Subcutaneous abdominal adipose tissue (tissue), 5 donors: ENCODE measurements around the gene PLEKHA5.
"Not testable (repeated sequence)": the region's sequence is repeated elsewhere in the genome, so short reads cannot be mapped to it uniquely, and the experiment has no call there.

Experiments used
- H3K27ac ChIP-seq: one replicate; pipeline ENCODE4 v1.7.0; 2013; ENCODE audit warnings: low read depth, mild to moderate bottlenecking, inconsistent platforms, low read length, moderate library complexity
- H3K27me3 ChIP-seq, 5 donors: one replicate each; pipeline ENCODE4 v1.7.0; 2013; ENCODE audit warnings: low read length in 5 of 5, inconsistent platforms in 1 of 5; ENCODE audit not compliant: control insufficient read depth in 5 of 5, insufficient read depth in 4 of 5
- H3K36me3 ChIP-seq, 5 donors: one replicate each; pipeline ENCODE4 v1.7.0; 2013; ENCODE audit warnings: low read length in 5 of 5; ENCODE audit not compliant: control insufficient read depth in 5 of 5, insufficient read depth in 5 of 5
- H3K4me1 ChIP-seq, 5 donors: one replicate each; pipeline ENCODE4 v1.7.0; 2013; ENCODE audit warnings: low read length in 5 of 5, mild to moderate bottlenecking in 3 of 5, moderate library complexity in 1 of 5; ENCODE audit not compliant: control insufficient read depth in 5 of 5, insufficient read depth in 5 of 5
- H3K4me3 ChIP-seq, 5 donors: one replicate each; pipeline ENCODE4 v1.7.0; 2013; ENCODE audit warnings: low read length in 5 of 5, low read depth in 1 of 5
- H3K9ac ChIP-seq, 5 donors: one replicate each; pipeline ENCODE4 v1.7.0; 2013; ENCODE audit warnings: low read length in 5 of 5, mild to moderate bottlenecking in 4 of 5, moderate library complexity in 3 of 5
- H3K9me3 ChIP-seq, 5 donors: one replicate each; pipeline ENCODE4 v1.7.0; 2013; ENCODE audit warnings: low read length in 5 of 5; ENCODE audit not compliant: control insufficient read depth in 5 of 5
- donor health status: healthy.
- donor health status: healthy.
- donor health status: healthy.
- donor health status: healthy.
- donor health status: healthy.

Gene PLEKHA5

DNA sequence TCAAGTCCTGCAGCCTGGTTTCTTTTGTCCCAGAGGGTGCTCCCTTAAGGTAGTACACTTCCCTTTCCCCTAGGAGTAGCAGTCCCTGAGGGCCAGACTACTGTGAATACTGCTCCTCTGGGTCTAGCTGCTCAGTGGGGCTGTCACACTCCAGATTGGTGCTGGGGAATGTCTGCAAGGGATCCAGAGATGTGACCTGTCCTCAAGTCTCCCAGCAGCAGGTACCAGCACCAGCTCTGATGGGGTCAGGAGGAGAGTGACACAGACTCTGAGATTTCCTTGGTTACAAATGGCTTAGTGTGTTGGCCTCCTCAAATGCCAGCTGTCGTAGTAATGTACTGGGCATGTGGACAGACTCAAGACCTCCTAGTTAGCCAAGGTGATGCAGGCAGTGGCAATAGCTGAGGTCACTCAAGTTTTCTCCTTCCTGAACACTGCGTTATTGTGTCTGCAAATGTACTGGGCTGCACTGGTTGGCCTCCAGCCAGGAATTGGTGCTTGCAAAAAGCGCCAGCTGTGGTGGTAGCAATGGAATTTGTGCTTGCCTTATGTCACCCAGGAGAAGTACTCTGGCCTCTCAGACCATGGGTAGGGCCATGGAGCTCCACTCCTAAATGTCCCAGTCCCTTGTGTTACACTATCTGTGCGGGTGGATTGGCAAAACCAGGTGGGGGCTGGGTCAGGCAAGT is 273.4 kb downstream of the PLEKHA5 start:
- peaks cover 0 to 9% (median 8%) of the 10 kb centered on the region in 5 donors for H3K4me1 ChIP-seq
- H3K9ac ChIP-seq: peak overlapping the region in 1 of 5 donors; percentile 17
- H3K27me3 ChIP-seq: no peaks in the 10 kb centered on the region
- H3K36me3 ChIP-seq: no peaks in the 10 kb centered on the region
- no peak overlapping the region for H3K4me3 ChIP-seq
- H3K27ac ChIP-seq: no peak overlapping the region
- no peaks in the 10 kb centered on the region for H3K9me3 ChIP-seq

DNA sequence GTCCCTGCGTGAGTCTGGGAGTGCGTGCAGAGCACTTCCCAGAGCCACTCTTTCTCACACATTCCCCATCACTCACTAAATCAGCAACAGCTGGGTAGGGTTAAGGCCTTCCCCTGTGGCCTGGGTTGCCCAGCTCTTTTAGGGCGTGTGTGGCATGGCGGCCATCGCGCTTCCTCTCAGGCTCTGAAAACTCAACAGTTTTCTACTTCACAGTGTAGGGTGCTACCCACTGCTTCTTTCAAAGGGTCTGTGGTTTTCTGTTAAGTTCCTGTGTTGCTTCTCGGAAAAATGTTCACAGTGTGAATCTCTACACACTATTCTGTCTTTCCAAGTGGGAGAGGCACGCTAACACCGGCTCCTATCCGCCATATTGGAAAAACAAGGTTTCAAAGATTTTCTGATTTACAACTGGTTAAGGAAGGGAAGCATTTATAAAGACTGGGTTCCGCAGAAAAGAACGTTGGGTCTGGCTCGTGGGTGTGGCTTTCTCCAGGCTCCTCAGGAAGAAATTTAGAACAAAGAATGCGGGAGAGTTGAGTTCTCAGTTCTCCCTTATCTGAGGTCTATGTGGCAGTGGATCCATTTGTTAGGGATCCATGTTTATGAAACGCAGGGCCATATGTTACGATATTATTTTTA is 274.8 kb downstream of the PLEKHA5 start:
- no peak overlapping the region for H3K9ac ChIP-seq
- H3K4me3 ChIP-seq: no peak overlapping the region
- H3K9me3 ChIP-seq: no peaks in the 10 kb centered on the region
- no peaks in the 10 kb centered on the region for H3K36me3 ChIP-seq
- H3K4me1 ChIP-seq: peaks cover 0 to 15% (median 8%) of the 10 kb centered on the region in 5 donors
- H3K27ac ChIP-seq: no peak overlapping the region
- H3K27me3 ChIP-seq: no peaks in the 10 kb centered on the region

DNA sequence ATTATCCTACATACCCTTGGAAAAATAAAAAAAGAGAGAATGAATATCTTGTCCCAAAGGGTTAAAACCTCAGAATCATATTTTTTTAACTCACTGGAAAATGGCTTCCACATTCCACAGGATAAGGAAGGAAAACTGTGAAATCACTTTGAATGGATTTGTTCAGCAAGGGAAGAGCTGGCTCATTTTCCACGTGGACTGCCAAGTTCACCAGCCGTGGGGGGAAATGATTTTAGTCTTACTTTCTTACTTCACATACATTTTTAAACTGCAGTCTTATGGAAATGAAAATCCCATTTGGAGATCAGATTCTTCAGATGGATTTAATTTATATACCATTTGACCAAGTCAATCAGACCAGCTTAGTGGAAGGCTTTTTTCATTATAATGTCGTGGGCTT is 279.8 kb downstream of the PLEKHA5 start:
- H3K27me3 ChIP-seq: no peaks in the 10 kb centered on the region

DNA sequence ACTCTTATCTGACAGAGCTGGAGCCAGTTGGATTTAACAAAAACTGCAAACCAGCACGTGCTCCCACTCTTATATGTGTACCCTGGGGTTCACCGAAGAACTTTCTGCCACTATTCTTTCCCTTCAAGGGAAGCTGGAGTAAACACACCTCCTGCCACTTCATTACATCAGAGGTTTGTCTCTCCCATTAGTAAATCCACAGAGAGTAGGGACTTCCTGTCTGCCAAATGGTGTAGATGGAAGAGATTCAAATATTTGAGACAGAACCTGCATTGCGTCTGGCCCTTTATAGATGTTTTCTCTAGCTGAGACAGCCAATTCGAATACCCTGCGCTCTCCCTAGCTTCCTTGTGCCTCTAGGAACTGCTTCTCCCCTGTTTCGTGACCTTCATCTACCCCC is 280.7 kb downstream of the PLEKHA5 start:
- H3K9me3 ChIP-seq: no peaks in the 10 kb centered on the region
- H3K4me1 ChIP-seq: peaks cover 0 to 31% (median 15%) of the 10 kb centered on the region in 5 donors
- no peak overlapping the region for H3K4me3 ChIP-seq
- H3K36me3 ChIP-seq: no peaks in the 10 kb centered on the region
- no peak overlapping the region for H3K9ac ChIP-seq
- H3K27me3 ChIP-seq: no peaks in the 10 kb centered on the region
- no peak overlapping the region for H3K27ac ChIP-seq

More for the DNA sequence above, 279.8 kb downstream of the PLEKHA5 start:
- H3K4me3 ChIP-seq: no peak overlapping the region
- peaks cover 0 to 31% (median 15%) of the 10 kb centered on the region in 5 donors for H3K4me1 ChIP-seq
- H3K9ac ChIP-seq: no peak overlapping the region
- no peak overlapping the region for H3K27ac ChIP-seq
- no peaks in the 10 kb centered on the region for H3K9me3 ChIP-seq
- no peaks in the 10 kb centered on the region for H3K36me3 ChIP-seq

DNA sequence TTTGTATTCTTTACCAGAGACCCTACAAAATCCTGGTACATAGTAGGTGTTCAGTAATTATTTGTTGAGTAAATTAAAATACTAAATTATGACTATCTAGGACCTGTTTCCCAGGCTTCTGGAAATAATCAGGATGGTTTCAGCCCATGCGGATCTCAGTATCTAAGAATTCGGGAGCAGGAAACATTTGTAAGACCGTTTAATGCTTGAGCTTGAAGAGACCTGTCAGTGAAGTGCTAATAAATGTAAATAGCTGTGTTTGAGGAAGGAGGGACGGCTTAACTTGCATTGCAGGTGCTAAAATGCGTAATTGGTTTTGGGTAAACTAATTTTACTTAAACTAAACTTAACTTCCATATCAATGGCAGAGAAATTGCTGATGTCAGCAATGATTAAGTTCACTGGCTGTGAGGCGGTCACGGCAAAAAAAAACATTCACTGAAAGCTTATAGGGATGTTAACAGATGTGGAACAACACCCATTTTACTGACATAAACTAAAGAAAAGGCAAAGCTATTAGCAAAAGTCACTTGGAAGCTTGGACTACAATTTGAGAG is 281.2 kb downstream of the PLEKHA5 start:
- H3K36me3 ChIP-seq: no peaks in the 10 kb centered on the region
- H3K27me3 ChIP-seq: no peaks in the 10 kb centered on the region
- H3K4me3 ChIP-seq: no peak overlapping the region
- H3K9ac ChIP-seq: no peak overlapping the region
- no peaks in the 10 kb centered on the region for H3K9me3 ChIP-seq
- peaks cover 0 to 31% (median 15%) of the 10 kb centered on the region in 5 donors for H3K4me1 ChIP-seq
- no peak overlapping the region for H3K27ac ChIP-seq

DNA sequence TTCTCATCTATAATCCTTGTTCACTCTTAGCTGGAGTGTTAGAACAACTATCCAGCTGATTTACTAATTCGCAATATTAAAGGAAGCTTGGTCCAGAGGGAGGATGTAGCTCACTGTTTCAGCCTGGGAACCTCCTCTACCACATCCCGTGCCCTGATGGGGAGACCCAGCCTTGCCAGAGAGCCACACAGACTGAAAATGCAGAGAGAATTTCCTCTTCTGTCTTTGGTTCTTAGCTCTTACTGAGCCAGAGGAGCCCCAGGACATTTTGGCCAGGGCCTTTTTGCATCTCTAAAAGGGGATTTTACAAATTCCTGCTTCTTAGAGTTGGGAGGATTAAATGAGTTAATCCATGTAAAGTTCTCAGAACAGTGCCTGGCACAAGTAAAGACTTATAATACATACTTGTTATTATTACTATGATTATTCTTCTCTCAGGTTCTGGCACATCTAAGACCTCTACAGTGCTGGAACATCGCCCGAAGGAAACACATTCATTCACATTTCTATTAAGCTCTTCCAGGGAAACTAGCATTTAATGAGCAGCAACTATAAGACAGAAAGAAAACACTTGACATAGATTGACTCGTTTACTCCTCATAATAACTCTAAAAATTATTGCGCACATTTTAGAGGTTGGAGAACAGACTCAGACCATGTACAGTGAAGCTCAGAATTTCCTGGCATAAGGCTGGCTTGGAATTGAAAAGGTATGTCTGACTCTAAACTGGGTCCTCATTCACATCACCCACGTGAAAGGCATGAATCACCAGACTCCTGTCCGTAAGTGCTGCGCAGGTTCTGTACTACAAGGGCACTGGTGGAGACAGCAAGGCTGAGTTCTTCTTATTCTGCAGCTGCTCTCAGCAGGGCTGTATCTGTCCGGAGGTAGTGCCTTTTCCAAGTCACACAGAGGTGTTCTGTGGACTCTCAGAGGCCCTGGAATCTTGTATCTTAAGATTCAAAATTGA is 282.0 kb downstream of the PLEKHA5 start:
- no peak overlapping the region for H3K9ac ChIP-seq
- H3K27ac ChIP-seq: no peak overlapping the region
- H3K9me3 ChIP-seq: no peaks in the 10 kb centered on the region
- no peak overlapping the region for H3K4me3 ChIP-seq
- peaks cover 0 to 31% (median 15%) of the 10 kb centered on the region in 5 donors for H3K4me1 ChIP-seq
- H3K27me3 ChIP-seq: no peaks in the 10 kb centered on the region
- H3K36me3 ChIP-seq: no peaks in the 10 kb centered on the region

DNA sequence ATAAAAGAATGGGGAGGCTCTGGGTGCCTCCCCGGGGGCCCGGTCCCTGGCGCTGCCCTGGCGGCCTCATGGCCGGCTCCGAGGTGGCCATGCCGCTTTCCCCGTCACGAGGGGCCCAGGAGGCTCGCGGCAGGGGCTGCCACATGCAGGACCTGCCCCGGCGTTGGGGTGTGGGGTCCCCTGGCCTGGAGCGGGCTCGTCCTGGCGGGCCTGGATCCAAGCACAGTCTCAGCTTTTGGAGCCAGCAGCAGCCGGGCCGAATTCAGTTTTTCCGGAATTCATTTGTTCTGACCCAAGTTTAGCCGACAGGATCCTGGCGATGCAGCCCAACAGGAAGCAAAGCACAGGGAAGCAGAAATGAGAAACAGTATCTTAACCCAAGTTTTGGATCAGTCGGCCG is 283.3 kb downstream of the PLEKHA5 start:
- Histone ChIP-seq H3K27ac (no peak overlapping the region), H3K9me3 (no peaks in the 10 kb centered on the region), H3K9ac (no peak overlapping the region), H3K36me3 (no peaks in the 10 kb centered on the region), H3K4me1 (peaks cover 0 to 31% (median 15%) of the 10 kb centered on the region in 5 donors), H3K4me3 (peak overlapping the region in 1 of 5 donors; percentile 4), H3K27me3 (no peaks in the 10 kb centered on the region)

DNA sequence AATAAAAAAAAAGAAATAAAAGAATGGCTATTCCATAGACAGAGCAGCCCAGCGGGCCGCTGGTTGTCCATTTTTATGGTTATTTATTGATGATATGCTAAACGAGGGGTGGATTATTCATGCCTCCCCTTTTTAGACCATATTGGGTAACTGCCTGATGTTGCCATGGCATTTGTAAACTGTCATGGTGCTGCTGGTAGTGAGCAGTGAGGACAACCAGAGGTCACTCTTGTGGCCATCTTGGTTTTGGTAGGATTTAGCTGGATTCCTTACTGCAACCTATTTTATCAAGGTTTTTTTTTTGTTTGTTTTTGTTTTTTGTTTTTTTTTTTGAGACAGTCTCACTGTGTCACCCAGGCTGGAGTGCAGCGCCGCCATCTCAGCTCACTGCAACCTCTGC is 284.0 kb downstream of the PLEKHA5 start:
- peaks cover 0 to 31% (median 15%) of the 10 kb centered on the region in 5 donors for H3K4me1 ChIP-seq
- H3K27me3 ChIP-seq, H3K27ac ChIP-seq, H3K9ac ChIP-seq, H3K9me3 ChIP-seq, H3K36me3 ChIP-seq, H3K4me3 ChIP-seq: not testable (repeated sequence)

DNA sequence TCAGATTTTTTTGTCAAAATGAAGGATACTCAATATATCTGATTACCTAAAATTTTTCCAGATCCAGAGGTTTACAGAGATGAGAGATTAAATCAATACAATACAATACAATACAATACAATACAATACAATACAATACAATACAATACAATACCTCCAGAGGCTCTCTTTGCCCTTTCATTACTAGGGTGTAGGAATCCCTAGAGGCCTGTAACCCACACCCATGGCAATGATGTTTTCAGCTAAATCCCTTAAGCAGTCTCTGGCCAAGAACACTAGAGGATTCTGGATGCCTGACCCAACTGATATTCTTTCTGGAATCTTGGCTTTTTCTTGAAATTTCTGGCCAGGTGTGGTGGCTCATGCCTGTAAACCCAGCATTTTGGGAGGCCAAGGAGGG is 286.0 kb downstream of the PLEKHA5 start:
- no peak overlapping the region for H3K9ac ChIP-seq
- no peak overlapping the region for H3K27ac ChIP-seq
- no peaks in the 10 kb centered on the region for H3K27me3 ChIP-seq
- no peak overlapping the region for H3K4me3 ChIP-seq
- no peaks in the 10 kb centered on the region for H3K36me3 ChIP-seq
- H3K4me1 ChIP-seq: peaks cover 0 to 14% (median under 1%) of the 10 kb centered on the region in 5 donors
- H3K9me3 ChIP-seq: no peaks in the 10 kb centered on the region
